ENCODE results near the gene PHC3. TPM values are rescaled to one million over a fixed set of nuclear protein-coding genes. Genes with fewer than 3 reads are reported as not detected.

The PHC3 gene
- total and polyA plus RNA-seq, 4 donors = 15.4 to 54.6 (median 23.2) TPM

GRCh38 chr3:170054204-170054603, 127.3 kb downstream of the PHC3 start:
- WGBS (ENCODE audit: insufficient coverage) = no CpG with 5 or more reads among the region's 1 CpG
- Histone ChIP-seq H3K27ac (ENCODE audit: low read depth, low read length) (no peak overlapping the region), H3K4me1 (ENCODE audit: control insufficient read depth, insufficient read depth, low read length) (no peaks in the 10 kb centered on the region), H3K27me3 (ENCODE audit: control insufficient read depth, insufficient read depth, low read length) (no peaks in the 10 kb centered on the region), H3K4me3 (ENCODE audit: low read depth, low read length) (no peak overlapping the region), H3K9me3 (ENCODE audit: control insufficient read depth, insufficient read depth, low read length) (no peaks in the 10 kb centered on the region), H3K36me3 (ENCODE audit: control insufficient read depth, insufficient read depth, low read length) (no peaks in the 10 kb centered on the region)
- DNase-seq (ENCODE audit: low read depth in 4 of 6, low spot score in 6 of 6) = no peak

DNA sequence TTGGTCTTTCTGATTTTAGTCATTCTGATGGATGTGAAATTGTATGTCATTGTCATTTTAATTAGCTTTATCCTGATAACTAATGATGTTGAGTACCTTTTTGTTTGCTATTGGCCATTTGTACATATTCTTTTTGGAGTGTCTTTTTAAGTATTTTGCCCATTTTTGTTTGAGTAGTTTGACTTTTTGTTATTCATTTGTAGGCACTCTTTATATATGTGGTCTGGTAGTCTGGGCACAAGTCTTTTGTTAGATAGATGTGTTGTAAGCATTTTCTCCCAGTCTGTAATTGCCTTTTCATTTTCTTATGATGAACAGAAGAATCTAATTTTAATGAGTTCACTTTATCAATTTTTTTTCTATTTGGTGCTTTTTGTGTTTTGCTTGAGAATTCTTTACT, 129.1 kb downstream of the PHC3 start:
- no peak for DNase-seq (ENCODE audit: low read depth in 4 of 6, low spot score in 6 of 6)
- Histone ChIP-seq H3K27me3 (ENCODE audit: control insufficient read depth, insufficient read depth, low read length) (no peaks in the 10 kb centered on the region), H3K36me3 (ENCODE audit: control insufficient read depth, insufficient read depth, low read length) (no peaks in the 10 kb centered on the region), H3K27ac (ENCODE audit: low read depth, low read length) (no peak overlapping the region), H3K4me1 (ENCODE audit: control insufficient read depth, insufficient read depth, low read length) (no peaks in the 10 kb centered on the region), H3K9me3 (ENCODE audit: control insufficient read depth, insufficient read depth, low read length) (no peaks in the 10 kb centered on the region), H3K4me3 (ENCODE audit: low read depth, low read length) (no peak overlapping the region)

- peak in 1 of 6 donors; percentile 21 for DNase-seq (ENCODE audit: low read depth in 4 of 6, low spot score in 6 of 6)
- no peaks in the 10 kb centered on the region for H3K9me3 ChIP-seq (ENCODE audit: control insufficient read depth, insufficient read depth, low read length)
- no peaks in the 10 kb centered on the region for H3K4me1 ChIP-seq (ENCODE audit: control insufficient read depth, insufficient read depth, low read length)
- H3K27me3 ChIP-seq (ENCODE audit: control insufficient read depth, insufficient read depth, low read length) = no peaks in the 10 kb centered on the region
- no CpG with 5 or more reads among the region's 4 CpGs for WGBS (ENCODE audit: insufficient coverage)
- H3K4me3 ChIP-seq (ENCODE audit: low read depth, low read length) = no peak overlapping the region
- no peaks in the 10 kb centered on the region for H3K36me3 ChIP-seq (ENCODE audit: control insufficient read depth, insufficient read depth, low read length)
- no peak overlapping the region for H3K27ac ChIP-seq (ENCODE audit: low read depth, low read length)
These were observed 130.8 kb downstream of the PHC3 start for GRCh38 chr3:170050753-170051152.

GRCh38 chr3:170049146-170050000, 132.2 kb downstream of the PHC3 start:
- no peak overlapping the region for H3K27ac ChIP-seq (ENCODE audit: low read depth, low read length)

DNA sequence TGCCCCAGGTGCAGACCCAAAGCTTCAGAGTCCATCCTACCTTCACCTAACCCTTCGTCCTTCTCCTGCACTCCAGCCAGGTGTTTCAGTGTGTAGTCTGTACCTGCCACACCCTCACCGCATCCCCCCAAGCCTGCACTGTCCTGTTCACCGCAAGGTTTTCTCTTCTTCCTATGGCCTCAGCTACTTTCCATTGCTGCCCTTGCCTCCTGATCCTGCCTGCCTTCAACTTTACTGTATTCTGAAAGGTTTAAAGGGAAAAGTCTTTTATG, 134.5 kb downstream of the PHC3 start:
- no peak for DNase-seq (ENCODE audit: low read depth in 4 of 6, low spot score in 6 of 6)
- Histone ChIP-seq H3K27ac (ENCODE audit: low read depth, low read length) (no peak overlapping the region), H3K27me3 (ENCODE audit: control insufficient read depth, insufficient read depth, low read length) (peaks cover under 1% of the 10 kb centered on the region), H3K4me1 (ENCODE audit: control insufficient read depth, insufficient read depth, low read length) (no peaks in the 10 kb centered on the region), H3K9me3 (ENCODE audit: control insufficient read depth, insufficient read depth, low read length) (no peaks in the 10 kb centered on the region), H3K4me3 (ENCODE audit: low read depth, low read length) (no peak overlapping the region), H3K36me3 (ENCODE audit: control insufficient read depth, insufficient read depth, low read length) (no peaks in the 10 kb centered on the region)
- 93% methylated on average over 2 of the region's 3 CpGs for WGBS (ENCODE audit: insufficient coverage)

More at GRCh38 chr3:170049146-170050000, 132.2 kb downstream of the PHC3 start:
- Histone ChIP-seq H3K27me3 (ENCODE audit: control insufficient read depth, insufficient read depth, low read length) (no peaks in the 10 kb centered on the region), H3K36me3 (ENCODE audit: control insufficient read depth, insufficient read depth, low read length) (no peaks in the 10 kb centered on the region), H3K4me3 (ENCODE audit: low read depth, low read length) (no peak overlapping the region), H3K4me1 (ENCODE audit: control insufficient read depth, insufficient read depth, low read length) (no peaks in the 10 kb centered on the region), H3K9me3 (ENCODE audit: control insufficient read depth, insufficient read depth, low read length) (no peaks in the 10 kb centered on the region)
- DNase-seq (ENCODE audit: low read depth in 4 of 6, low spot score in 6 of 6) = no peak
- 84% methylated on average over 7 of the region's 10 CpGs for WGBS (ENCODE audit: insufficient coverage)

DNA sequence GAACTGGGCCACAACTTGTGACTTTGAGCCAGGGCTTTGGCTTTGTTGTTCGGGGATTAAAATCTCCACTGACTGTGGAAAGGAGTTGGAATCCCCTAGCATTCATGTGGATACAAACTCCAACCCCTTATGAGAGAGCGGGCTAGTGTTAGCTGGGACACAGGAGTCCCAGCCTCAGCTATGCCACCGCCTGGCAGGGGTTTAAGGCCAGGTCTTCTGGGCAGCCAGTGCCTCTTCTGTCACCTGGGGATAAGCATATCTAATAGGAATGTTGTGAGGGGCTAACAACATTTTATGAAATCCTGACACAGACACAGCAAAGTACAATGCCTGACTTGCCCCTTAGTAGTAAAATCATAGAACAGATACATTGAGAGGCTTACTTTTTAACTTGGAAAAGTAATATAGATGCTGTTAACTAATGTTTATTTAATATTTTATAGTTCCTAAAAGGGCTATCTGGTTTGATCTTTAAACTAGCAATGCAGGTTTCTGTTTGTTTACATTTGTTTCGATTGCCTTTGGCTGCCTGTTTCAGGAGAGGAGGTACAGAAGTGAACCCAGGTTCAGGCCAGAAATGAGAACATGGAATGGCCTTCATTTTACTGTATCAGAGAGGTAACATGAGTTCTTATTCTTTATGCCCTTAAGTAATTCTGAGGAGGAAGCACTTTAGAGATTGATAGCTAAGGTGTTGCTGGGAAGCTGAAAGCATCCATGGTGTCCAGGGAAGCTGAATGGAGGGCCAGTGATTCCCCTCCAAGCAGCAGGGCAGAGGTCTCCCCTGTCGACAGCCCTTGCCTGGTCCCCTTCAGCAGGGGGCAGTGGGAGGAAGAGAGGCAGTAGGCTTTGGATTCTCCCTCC, 135.0 kb downstream of the PHC3 start:
- Histone ChIP-seq H3K4me1 (ENCODE audit: control insufficient read depth, insufficient read depth, low read length) (no peaks in the 10 kb centered on the region), H3K36me3 (ENCODE audit: control insufficient read depth, insufficient read depth, low read length) (no peaks in the 10 kb centered on the region), H3K4me3 (ENCODE audit: low read depth, low read length) (no peak overlapping the region), H3K27me3 (ENCODE audit: control insufficient read depth, insufficient read depth, low read length) (peaks cover 5% of the 10 kb centered on the region), H3K27ac (ENCODE audit: low read depth, low read length) (no peak overlapping the region), H3K9me3 (ENCODE audit: control insufficient read depth, insufficient read depth, low read length) (no peaks in the 10 kb centered on the region)
- no peak for DNase-seq (ENCODE audit: low read depth in 4 of 6, low spot score in 6 of 6)
- 80% methylated on average over 2 of the region's 5 CpGs for WGBS (ENCODE audit: insufficient coverage)

DNA sequence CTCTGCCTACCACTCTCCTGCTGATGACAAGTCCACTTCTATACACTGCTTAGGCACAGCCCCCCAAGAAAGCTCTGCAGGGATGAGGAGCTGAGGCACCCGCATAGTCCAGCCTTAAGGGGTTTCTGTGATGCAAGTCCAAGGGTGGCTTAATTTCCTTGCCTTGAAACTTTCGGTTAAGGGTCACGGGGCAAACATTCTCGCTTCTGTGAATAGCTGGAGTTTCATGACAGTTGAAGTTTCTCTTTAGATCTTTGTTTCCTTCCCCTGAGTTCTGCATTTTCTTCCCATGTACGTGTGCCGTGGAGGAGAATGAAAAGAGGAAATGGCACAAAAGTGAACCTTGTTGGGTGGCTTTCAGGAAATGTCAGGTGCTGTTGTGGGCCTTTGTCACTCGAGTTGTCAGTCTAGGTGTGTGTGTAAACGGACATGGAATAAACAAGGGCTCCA, 136.7 kb downstream of the PHC3 start:
- Histone ChIP-seq H3K27ac (ENCODE audit: low read depth, low read length) (peak overlapping the region; percentile 33), H3K36me3 (ENCODE audit: control insufficient read depth, insufficient read depth, low read length) (no peaks in the 10 kb centered on the region), H3K4me1 (ENCODE audit: control insufficient read depth, insufficient read depth, low read length) (no peaks in the 10 kb centered on the region), H3K4me3 (ENCODE audit: low read depth, low read length) (no peak overlapping the region), H3K27me3 (ENCODE audit: control insufficient read depth, insufficient read depth, low read length) (peaks cover 15% of the 10 kb centered on the region), H3K9me3 (ENCODE audit: control insufficient read depth, insufficient read depth, low read length) (no peaks in the 10 kb centered on the region)
- DNase-seq (ENCODE audit: low read depth in 4 of 6, low spot score in 6 of 6) = peak in 1 of 6 donors; percentile 11
- 86% methylated on average over 8 of the region's 8 CpGs for WGBS (ENCODE audit: insufficient coverage)

GRCh38 chr3:170044271-170044670, 137.3 kb downstream of the PHC3 start:
- peak overlapping the region; percentile 33 for H3K27ac ChIP-seq (ENCODE audit: low read depth, low read length)
- no peaks in the 10 kb centered on the region for H3K36me3 ChIP-seq (ENCODE audit: control insufficient read depth, insufficient read depth, low read length)
- H3K4me3 ChIP-seq (ENCODE audit: low read depth, low read length) = no peak overlapping the region
- no peaks in the 10 kb centered on the region for H3K4me1 ChIP-seq (ENCODE audit: control insufficient read depth, insufficient read depth, low read length)
- no peaks in the 10 kb centered on the region for H3K9me3 ChIP-seq (ENCODE audit: control insufficient read depth, insufficient read depth, low read length)
- peaks cover 19% of the 10 kb centered on the region for H3K27me3 ChIP-seq (ENCODE audit: control insufficient read depth, insufficient read depth, low read length)
- no peak for DNase-seq (ENCODE audit: low read depth in 4 of 6, low spot score in 6 of 6)
- WGBS (ENCODE audit: insufficient coverage) = no CpG with 5 or more reads among the region's 8 CpGs

- no peak overlapping the region for H3K4me3 ChIP-seq (ENCODE audit: low read depth, low read length)
- H3K27ac ChIP-seq (ENCODE audit: low read depth, low read length) = no peak overlapping the region
- no peak for DNase-seq (ENCODE audit: low read depth in 4 of 6, low spot score in 6 of 6)
- H3K9me3 ChIP-seq (ENCODE audit: control insufficient read depth, insufficient read depth, low read length) = no peaks in the 10 kb centered on the region
- WGBS (ENCODE audit: insufficient coverage) = 75% methylated on average over 1 of the region's 7 CpGs
- H3K36me3 ChIP-seq (ENCODE audit: control insufficient read depth, insufficient read depth, low read length) = no peaks in the 10 kb centered on the region
- H3K4me1 ChIP-seq (ENCODE audit: control insufficient read depth, insufficient read depth, low read length) = peaks cover 4% of the 10 kb centered on the region
- peaks cover 26% of the 10 kb centered on the region for H3K27me3 ChIP-seq (ENCODE audit: control insufficient read depth, insufficient read depth, low read length)
These were observed 138.0 kb downstream of the PHC3 start for GRCh38 chr3:170043506-170043905.

Measured in spinal cord (tissue), 10 donors.